Naive thymus-derived CD4-positive, alpha-beta T cell (primary cell): Measurements from ENCODE around the gene NKD1. TPM values are rescaled to one million over a fixed set of nuclear protein-coding genes. Genes with fewer than 3 reads are reported as not detected.
A peak's percentile ranks its signal among the peaks of the same experiment; 100 is the strongest.
"Not testable (repeated sequence)": the region's sequence is repeated elsewhere in the genome, so short reads cannot be mapped to it uniquely, and the experiment has no call there.

ENCODE experiments used
- ATAC-seq: fragments of 150-1000 bp; cut with Tn5 transposase; 2 replicates; pipeline ENCODE4 v1.10.0; 2021; ENCODE audit warnings: mild to moderate bottlenecking, moderate library complexity
- CTCF ChIA-PET: fragments of 350-600 bp; sonication (Branson Sonifier 250); formaldehyde crosslinking; loops from one replicate; lab custom pipeline; 2021; ENCODE audit warnings: antibody characterized with exemption; lab: Charles Lee
- POLR2A ChIA-PET: fragments of 350-600 bp; sonication (Branson Sonifier 250); formaldehyde crosslinking; loops from one replicate; lab custom pipeline; 2021; ENCODE audit warnings: antibody characterized with exemption, inconsistent platforms; lab: Charles Lee
- DNase-seq, 9 donors: peaks; one replicate each; pipeline versions ENCODE4 v3.0.0 to v3.0.0-alpha.2; 2020 to 2022; ENCODE audit warnings: mixed read lengths in 1 of 9
- H3K27ac ChIP-seq: one replicate; pipeline ENCODE4 v1.7.0; 2013; ENCODE audit warnings: mild to moderate bottlenecking, low read depth, low read length, moderate library complexity
- H3K27me3 ChIP-seq, 2 donors: one replicate each; pipeline ENCODE4 v1.7.0; 2013; ENCODE audit warnings: low read length in 2 of 2, mild to moderate bottlenecking in 2 of 2, moderate library complexity in 2 of 2; ENCODE audit not compliant: control insufficient read depth in 2 of 2, insufficient read depth in 2 of 2
- H3K36me3 ChIP-seq, 3 experiments: 1 replicate in 2 of 3; 2 replicates in 1 of 3; pipeline ENCODE4 v1.7.0; 2013; ENCODE audit warnings: low read length in 3 of 3, mild to moderate bottlenecking in 3 of 3, moderate library complexity in 1 of 3; ENCODE audit not compliant: insufficient read depth in 3 of 3, control insufficient read depth in 2 of 3
- H3K4me1 ChIP-seq, 2 donors: one replicate each; pipeline ENCODE4 v1.7.0; 2013; ENCODE audit warnings: low read length in 2 of 2, mild to moderate bottlenecking in 2 of 2, moderate library complexity in 1 of 2; ENCODE audit not compliant: control insufficient read depth in 2 of 2, insufficient read depth in 2 of 2
- H3K4me3 ChIP-seq: 2 replicates; pipeline ENCODE4 v1.7.0; 2013; ENCODE audit warnings: mild to moderate bottlenecking, low read length
- H3K9me3 ChIP-seq, 3 experiments: 1 replicate in 2 of 3; 2 replicates in 1 of 3; pipeline ENCODE4 v1.7.0; 2013; ENCODE audit warnings: low read length in 3 of 3; ENCODE audit not compliant: control insufficient read depth in 2 of 3
- H3K27ac Mint-ChIP-seq, 9 donors: one replicate each; pipeline ENCODE4 v1.8.0; 2020 to 2022; ENCODE audit warnings: mixed read lengths in 9 of 9, mild to moderate bottlenecking in 8 of 9, moderate library complexity in 5 of 9, inconsistent platforms in 2 of 9
- H3K27me3 Mint-ChIP-seq, 5 donors: one replicate each; pipeline ENCODE4 v1.8.0; 2021 to 2022; ENCODE audit warnings: mixed read lengths in 5 of 5, mild to moderate bottlenecking in 1 of 5
- H3K36me3 Mint-ChIP-seq, 5 donors: one replicate each; pipeline ENCODE4 v1.8.0; 2020 to 2022; ENCODE audit warnings: mixed read lengths in 5 of 5, mild to moderate bottlenecking in 3 of 5, inconsistent platforms in 1 of 5
- H3K4me1 Mint-ChIP-seq, 7 donors: one replicate each; pipeline ENCODE4 v1.8.0; 2020 to 2022; ENCODE audit warnings: mixed read lengths in 7 of 7, mild to moderate bottlenecking in 3 of 7, inconsistent platforms in 1 of 7
- H3K4me3 Mint-ChIP-seq, 10 donors: one replicate each; pipeline ENCODE4 v1.8.0; 2020 to 2022; ENCODE audit warnings: mild to moderate bottlenecking in 10 of 10, mixed read lengths in 10 of 10, moderate library complexity in 6 of 10, inconsistent platforms in 2 of 10
- H3K9me3 Mint-ChIP-seq, 11 donors: one replicate each; pipeline ENCODE4 v1.8.0; 2020 to 2022; ENCODE audit warnings: mixed read lengths in 11 of 11, mild to moderate bottlenecking in 4 of 11, inconsistent platforms in 1 of 11, moderate library complexity in 1 of 11
- intact Hi-C, 2 donors: fragments of 100-400 bp; cut with micrococcal nuclease; formaldehyde crosslinking; loops; one replicate each; pipeline ENCODE4 v1.15.1; 2023
- polyA plus RNA-seq, 2 donors: library from polyadenylated mRNA; unstranded; fragments of 300-500 nt; fragmentation: Illumina TruSeq; gene quantifications; one replicate each; pipeline ENCODE4 v1.2.3, GENCODE V29; 2021
- total RNA-seq, 6 experiments: library from RNA in 5 of 6; stranded (reverse) in 5 of 6; gene quantifications; 1 replicate in 5 of 6; 2 replicates in 1 of 6; pipeline ENCODE4 v1.2.3 and lab custom pipeline; 2021 to 2026

The NKD1 gene
- total and polyA plus RNA-seq, 7 experiments from 2014 or later: 0.36 to 7.9 (median 5.0) TPM

GRCh38 chr16:50501986-50502615, 46.1 kb upstream of the NKD1 start:
- H3K9me3 Mint-ChIP-seq: no peaks in the 10 kb centered on the region
- H3K27ac Mint-ChIP-seq: no peak overlapping the region
- Histone ChIP-seq H3K27me3 (no peaks in the 10 kb centered on the region), H3K27ac (no peak overlapping the region), H3K4me3 (no peak overlapping the region), H3K9me3 (no peaks in the 10 kb centered on the region), H3K4me1 (no peaks in the 10 kb centered on the region), H3K36me3 (no peaks in the 10 kb centered on the region)
- POLR2A ChIA-PET: no interaction called here
- intact Hi-C loops: loop anchor here in 1 of 2 donors (10.0 kb wide), 1 partner anchor 287 kb away; no protein-coding TSS in a partner anchor
- no peak overlapping the region for H3K4me3 Mint-ChIP-seq
- ATAC-seq: no peak
- no peak for DNase-seq
- peaks cover 0 to 5% (median 0%) of the 10 kb centered on the region in 7 donors for H3K4me1 Mint-ChIP-seq
- no peaks in the 10 kb centered on the region for H3K27me3 Mint-ChIP-seq
- CTCF ChIA-PET: interaction anchor here (1.5 kb wide), 1 partner anchor 8 kb away, joined by 4 read pairs; no protein-coding TSS in a partner anchor
- no peaks in the 10 kb centered on the region for H3K36me3 Mint-ChIP-seq

GRCh38 chr16:50502616-50503011, 45.6 kb upstream of the NKD1 start:
- Histone ChIP-seq H3K36me3 (no peaks in the 10 kb centered on the region), H3K27ac (no peak overlapping the region), H3K4me3 (no peak overlapping the region), H3K27me3 (no peaks in the 10 kb centered on the region), H3K4me1 (no peaks in the 10 kb centered on the region), H3K9me3 (no peaks in the 10 kb centered on the region)
- H3K36me3 Mint-ChIP-seq: no peaks in the 10 kb centered on the region
- H3K4me1 Mint-ChIP-seq: peaks cover 0 to 5% (median 0%) of the 10 kb centered on the region in 7 donors
- H3K27me3 Mint-ChIP-seq: no peaks in the 10 kb centered on the region
- no peak for ATAC-seq
- POLR2A ChIA-PET: no interaction called here
- intact Hi-C loops: loop anchor here in 1 of 2 donors (10.0 kb wide), 1 partner anchor 288 kb away; no protein-coding TSS in a partner anchor
- no peak overlapping the region for H3K27ac Mint-ChIP-seq
- no peak for DNase-seq
- no peak overlapping the region for H3K4me3 Mint-ChIP-seq
- H3K9me3 Mint-ChIP-seq: no peaks in the 10 kb centered on the region
- CTCF ChIA-PET: no interaction called here

GRCh38 chr16:50503868-50504531, 44.2 kb upstream of the NKD1 start:
- CTCF ChIA-PET, H3K4me1 Mint-ChIP-seq, H3K27ac ChIP-seq, H3K36me3 ChIP-seq, POLR2A ChIA-PET, ATAC-seq, H3K9me3 ChIP-seq, DNase-seq, H3K27me3 Mint-ChIP-seq, H3K4me3 ChIP-seq, H3K4me1 ChIP-seq, H3K9me3 Mint-ChIP-seq, H3K27me3 ChIP-seq, H3K4me3 Mint-ChIP-seq, H3K36me3 Mint-ChIP-seq, H3K27ac Mint-ChIP-seq: not testable (repeated sequence)
- intact Hi-C loops: loop anchor here in 1 of 2 donors (10.0 kb wide), 1 partner anchor 289 kb away; no protein-coding TSS in a partner anchor

GRCh38 chr16:50505115-50505514, 43.1 kb upstream of the NKD1 start:
- peaks cover 0 to under 1% (median 0%) of the 10 kb centered on the region in 5 donors for H3K27me3 Mint-ChIP-seq
- no peak overlapping the region for H3K4me3 ChIP-seq
- intact Hi-C loops: loop anchor here (5.0 to 10.0 kb wide), 2 partner anchors 178 to 290 kb away; no protein-coding TSS in a partner anchor
- no peaks in the 10 kb centered on the region for H3K9me3 Mint-ChIP-seq
- H3K27me3 ChIP-seq: no peaks in the 10 kb centered on the region
- H3K4me1 Mint-ChIP-seq: peaks cover 0 to 7% (median 0%) of the 10 kb centered on the region in 7 donors
- CTCF ChIA-PET: no interaction called here
- H3K36me3 Mint-ChIP-seq: no peaks in the 10 kb centered on the region
- POLR2A ChIA-PET: no interaction called here
- no peak overlapping the region for H3K27ac Mint-ChIP-seq
- H3K36me3 ChIP-seq: no peaks in the 10 kb centered on the region
- H3K4me3 Mint-ChIP-seq: no peak overlapping the region
- no peak for DNase-seq
- no peak for ATAC-seq
- no peaks in the 10 kb centered on the region for H3K4me1 ChIP-seq
- H3K27ac ChIP-seq: no peak overlapping the region
- no peaks in the 10 kb centered on the region for H3K9me3 ChIP-seq

GRCh38 chr16:50505714-50506542, 42.3 kb upstream of the NKD1 start:
- DNase-seq (no peak), ATAC-seq (no peak)
- Mint-ChIP-seq H3K27ac (peak overlapping the region in 1 of 9 donors; percentile 67), H3K4me3 (no peak overlapping the region), H3K27me3 (peaks cover 0 to 2% (median 0%) of the 10 kb centered on the region in 5 donors), H3K4me1 (peaks cover 0 to 8% (median 0%) of the 10 kb centered on the region in 7 donors), H3K9me3 (no peaks in the 10 kb centered on the region), H3K36me3 (no peaks in the 10 kb centered on the region)
- Histone ChIP-seq H3K9me3 (no peaks in the 10 kb centered on the region), H3K27ac (no peak overlapping the region), H3K27me3 (no peaks in the 10 kb centered on the region), H3K4me1 (no peaks in the 10 kb centered on the region), H3K36me3 (no peaks in the 10 kb centered on the region), H3K4me3 (no peak overlapping the region)
- intact Hi-C loops: loop anchor here (5.0 to 10.0 kb wide), 2 partner anchors 179 to 291 kb away; no protein-coding TSS in a partner anchor
- ChIA-PET POLR2A (no interaction called here), CTCF (no interaction called here)

GRCh38 chr16:50506543-50506937, 41.7 kb upstream of the NKD1 start:
- Mint-ChIP-seq H3K4me3 (no peak overlapping the region), H3K9me3 (no peaks in the 10 kb centered on the region), H3K27me3 (peaks cover 0 to 5% (median 0%) of the 10 kb centered on the region in 5 donors), H3K4me1 (peaks cover 0 to 8% (median 0%) of the 10 kb centered on the region in 7 donors), H3K27ac (no peak overlapping the region), H3K36me3 (no peaks in the 10 kb centered on the region)
- no peak overlapping the region for H3K27ac ChIP-seq
- ChIA-PET CTCF (no interaction called here), POLR2A (no interaction called here)
- no peak overlapping the region for H3K4me3 ChIP-seq
- no peaks in the 10 kb centered on the region for H3K4me1 ChIP-seq
- H3K27me3 ChIP-seq: no peaks in the 10 kb centered on the region
- intact Hi-C loops: loop anchor here (5.0 to 10.0 kb wide), 2 partner anchors 179 to 292 kb away; no protein-coding TSS in a partner anchor
- no peaks in the 10 kb centered on the region for H3K36me3 ChIP-seq
- no peaks in the 10 kb centered on the region for H3K9me3 ChIP-seq
- DNase-seq: no peak
- no peak for ATAC-seq
